Activated naive CD8-positive, alpha-beta T cell treated with anti-CD3 and anti-CD28 coated beads, Interleukin-2, amount 50 U/mL, for 24 hours (primary cell): ENCODE results near the gene MSI2.

ENCODE experiments used
- ATAC-seq: fragments of 150-1000 bp; cut with Tn5 transposase; one replicate; pipeline ENCODE4 v1.10.0; 2021
- DNase-seq: peaks from one replicate; pipeline ENCODE4 v3.0.0; 2021
- H3K27ac Mint-ChIP-seq: one replicate; pipeline ENCODE4 v1.8.0; 2021; ENCODE audit warnings: mild to moderate bottlenecking, mixed read lengths
- H3K27me3 Mint-ChIP-seq: one replicate; pipeline ENCODE4 v1.8.0; 2021; ENCODE audit warnings: mixed read lengths
- H3K36me3 Mint-ChIP-seq: one replicate; pipeline ENCODE4 v1.8.0; 2021; ENCODE audit warnings: low read depth, mixed read lengths
- H3K4me1 Mint-ChIP-seq: one replicate; pipeline ENCODE4 v1.8.0; 2021; ENCODE audit warnings: mixed read lengths
- H3K4me3 Mint-ChIP-seq: one replicate; pipeline ENCODE4 v1.8.0; 2021; ENCODE audit warnings: mild to moderate bottlenecking, moderate library complexity, mixed read lengths
- H3K9me3 Mint-ChIP-seq: one replicate; pipeline ENCODE4 v1.8.0; 2021; ENCODE audit warnings: mixed read lengths

The MSI2 gene

GRCh38 chr17:57530508-57530907, 274.2 kb downstream of the MSI2 start:
- Mint-ChIP-seq H3K27me3 (no peaks in the 10 kb centered on the region), H3K27ac (peak overlapping the region; percentile 5), H3K4me3 (no peak overlapping the region), H3K9me3 (no peaks in the 10 kb centered on the region), H3K36me3 (peaks cover 2% of the 10 kb centered on the region), H3K4me1 (peaks cover 48% of the 10 kb centered on the region)
- DNase-seq (no peak), ATAC-seq (no peak)

GRCh38 chr17:57531078-57531477, 274.8 kb downstream of the MSI2 start:
- Mint-ChIP-seq H3K4me1 (peaks cover 48% of the 10 kb centered on the region), H3K27me3 (no peaks in the 10 kb centered on the region), H3K36me3 (peaks cover 2% of the 10 kb centered on the region), H3K9me3 (no peaks in the 10 kb centered on the region), H3K4me3 (no peak overlapping the region), H3K27ac (no peak overlapping the region)
- ATAC-seq (no peak), DNase-seq (no peak)

GRCh38 chr17:57531648-57532504, 275.6 kb downstream of the MSI2 start:
- peaks cover 2% of the 10 kb centered on the region for H3K36me3 Mint-ChIP-seq
- ATAC-seq, result no peak
- H3K4me3 Mint-ChIP-seq, result no peak overlapping the region
- no peak for DNase-seq
- H3K27ac Mint-ChIP-seq, result peak overlapping the region; percentile 49
- H3K4me1 Mint-ChIP-seq, result peaks cover 54% of the 10 kb centered on the region
- H3K9me3 Mint-ChIP-seq, result no peaks in the 10 kb centered on the region
- no peaks in the 10 kb centered on the region for H3K27me3 Mint-ChIP-seq

- no peak for ATAC-seq
- no peak for DNase-seq
- Mint-ChIP-seq H3K4me3 (no peak overlapping the region), H3K36me3 (peaks cover 2% of the 10 kb centered on the region), H3K27me3 (no peaks in the 10 kb centered on the region), H3K4me1 (peaks cover 59% of the 10 kb centered on the region), H3K9me3 (no peaks in the 10 kb centered on the region), H3K27ac (peak overlapping the region; percentile 49)
These were observed 276.2 kb downstream of the MSI2 start for GRCh38 chr17:57532556-57532955.

- Mint-ChIP-seq H3K27me3 (no peaks in the 10 kb centered on the region), H3K4me1 (peaks cover 63% of the 10 kb centered on the region), H3K27ac (no peak overlapping the region), H3K4me3 (no peak overlapping the region), H3K36me3 (peaks cover 2% of the 10 kb centered on the region), H3K9me3 (no peaks in the 10 kb centered on the region)
- DNase-seq (no peak), ATAC-seq (no peak)
These were observed 276.6 kb downstream of the MSI2 start for GRCh38 chr17:57532966-57533365.

- H3K27ac Mint-ChIP-seq, result no peak overlapping the region
- H3K4me1 Mint-ChIP-seq, result peaks cover 70% of the 10 kb centered on the region
- no peaks in the 10 kb centered on the region for H3K9me3 Mint-ChIP-seq
- DNase-seq (no peak), ATAC-seq (no peak)
- H3K27me3 Mint-ChIP-seq, result no peaks in the 10 kb centered on the region
- H3K36me3 Mint-ChIP-seq, result peaks cover 2% of the 10 kb centered on the region
- H3K4me3 Mint-ChIP-seq, result no peak overlapping the region
These were observed 277.5 kb downstream of the MSI2 start for GRCh38 chr17:57533684-57534305.

GRCh38 chr17:57534863-57535248, 278.5 kb downstream of the MSI2 start:
- no peak overlapping the region for H3K4me3 Mint-ChIP-seq
- ATAC-seq (no peak), DNase-seq (no peak)
- H3K27me3 Mint-ChIP-seq, result no peaks in the 10 kb centered on the region
- H3K9me3 Mint-ChIP-seq, result no peaks in the 10 kb centered on the region
- peaks cover 64% of the 10 kb centered on the region for H3K4me1 Mint-ChIP-seq
- H3K27ac Mint-ChIP-seq, result no peak overlapping the region
- H3K36me3 Mint-ChIP-seq, result peaks cover 2% of the 10 kb centered on the region

- H3K4me1 Mint-ChIP-seq, result peaks cover 59% of the 10 kb centered on the region
- no peaks in the 10 kb centered on the region for H3K27me3 Mint-ChIP-seq
- ATAC-seq, result no peak
These were observed 279.1 kb downstream of the MSI2 start for GRCh38 chr17:57535249-57535966.

GRCh38 chr17:57536289-57536688, 280.0 kb downstream of the MSI2 start:
- no peak overlapping the region for H3K27ac Mint-ChIP-seq
- peaks cover 51% of the 10 kb centered on the region for H3K4me1 Mint-ChIP-seq
- H3K9me3 Mint-ChIP-seq, result no peaks in the 10 kb centered on the region
- no peak overlapping the region for H3K4me3 Mint-ChIP-seq
- ATAC-seq (no peak), DNase-seq (no peak)
- no peaks in the 10 kb centered on the region for H3K27me3 Mint-ChIP-seq
- H3K36me3 Mint-ChIP-seq, result no peaks in the 10 kb centered on the region

More at GRCh38 chr17:57535249-57535966, 279.1 kb downstream of the MSI2 start:
- DNase-seq, result no peak
- H3K4me3 Mint-ChIP-seq, result no peak overlapping the region
- peaks cover 2% of the 10 kb centered on the region for H3K36me3 Mint-ChIP-seq
- H3K9me3 Mint-ChIP-seq, result no peaks in the 10 kb centered on the region
- no peak overlapping the region for H3K27ac Mint-ChIP-seq

- Mint-ChIP-seq H3K27ac (peak overlapping the region; percentile 39), H3K4me1 (peaks cover 44% of the 10 kb centered on the region), H3K36me3 (no peaks in the 10 kb centered on the region), H3K4me3 (peak overlapping the region; percentile 32), H3K9me3 (no peaks in the 10 kb centered on the region), H3K27me3 (no peaks in the 10 kb centered on the region)
- no peak for DNase-seq
- ATAC-seq, result no peak
These were observed 280.6 kb downstream of the MSI2 start for GRCh38 chr17:57536789-57537523.

GRCh38 chr17:57537524-57538410, 281.4 kb downstream of the MSI2 start:
- peak overlapping the region; percentile 39 for H3K27ac Mint-ChIP-seq
- no peaks in the 10 kb centered on the region for H3K9me3 Mint-ChIP-seq
- H3K27me3 Mint-ChIP-seq, result no peaks in the 10 kb centered on the region
- ATAC-seq, result no peak
- peak overlapping the region; percentile 32 for H3K4me3 Mint-ChIP-seq
- DNase-seq, result no peak
- peaks cover 37% of the 10 kb centered on the region for H3K4me1 Mint-ChIP-seq
- no peaks in the 10 kb centered on the region for H3K36me3 Mint-ChIP-seq

GRCh38 chr17:57538736-57539456, 282.6 kb downstream of the MSI2 start:
- no peaks in the 10 kb centered on the region for H3K9me3 Mint-ChIP-seq
- ATAC-seq (no peak), DNase-seq (no peak)
- no peaks in the 10 kb centered on the region for H3K27me3 Mint-ChIP-seq
- no peaks in the 10 kb centered on the region for H3K36me3 Mint-ChIP-seq
- H3K4me3 Mint-ChIP-seq, result no peak overlapping the region
- peaks cover 28% of the 10 kb centered on the region for H3K4me1 Mint-ChIP-seq
- H3K27ac Mint-ChIP-seq, result no peak overlapping the region
